H7 (cell line): ENCODE measurements around the gene NUAK1. TPM values are rescaled to one million over a fixed set of nuclear protein-coding genes. Genes with fewer than 3 reads are reported as not detected.

Experiments
- DNase-seq: peaks from one replicate; pipeline ENCODE4 v3.0.0; 2012
- H3K27me3 ChIP-seq: 2 replicates; pipeline ENCODE4 v1.6.0; 2011; ENCODE audit warnings: mild to moderate bottlenecking, low read length; ENCODE audit not compliant: control insufficient read depth, insufficient read depth
- H3K36me3 ChIP-seq: replicated peaks from 2 replicates; pipeline ENCODE4 v1.5.1; 2011; ENCODE audit warnings: low read length; ENCODE audit not compliant: control insufficient read depth, insufficient read depth
- H3K4me3 ChIP-seq: 2 replicates; pipeline ENCODE4 v1.5.1; 2011; ENCODE audit warnings: low read depth, mild to moderate bottlenecking, control low read depth, low read length, moderate library complexity; ENCODE audit not compliant: insufficient read depth
- total RNA-seq: library from RNA; depleted of rRNA; stranded (reverse); fragments of >200 nt; shearing (Covaris generic); gene quantifications from 2 replicates; pipeline ENCODE4 v1.2.3, GENCODE V29; 2014

The NUAK1 gene
- total RNA-seq, 1 experiment from 2014 or later = 23.1 TPM

- H3K36me3 ChIP-seq = peaks cover 1% of the 10 kb centered on the region
- H3K27me3 ChIP-seq = no peaks in the 10 kb centered on the region
- DNase-seq = no peak
- no peak overlapping the region for H3K4me3 ChIP-seq
These were observed 56.3 kb downstream of the NUAK1 start for GRCh38 chr12:106082216-106083175.

DNA sequence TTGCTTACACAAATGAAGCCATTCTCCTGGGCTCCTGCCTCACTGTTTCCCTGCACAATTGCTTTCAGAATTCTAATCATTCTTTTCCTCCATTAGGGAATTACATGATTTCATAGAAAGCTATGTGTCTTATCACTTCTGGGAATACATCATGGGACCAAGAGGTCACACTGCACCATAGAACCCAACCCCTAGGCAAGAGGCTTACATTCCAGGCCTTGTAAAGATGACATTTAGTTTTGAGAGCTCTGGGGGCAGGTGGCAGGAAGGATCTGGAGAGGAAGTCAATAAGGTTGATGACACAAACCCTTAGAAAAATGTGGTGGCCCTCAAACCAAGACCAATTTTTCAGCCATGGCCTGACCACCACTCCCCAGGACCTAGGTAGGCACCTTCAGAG lies 57.1 kb downstream of the NUAK1 start:
- H3K4me3 ChIP-seq = no peak overlapping the region
- no peak for DNase-seq
- H3K27me3 ChIP-seq = no peaks in the 10 kb centered on the region
- peaks cover 1% of the 10 kb centered on the region; the same call in 1 of the 2 replicates for H3K36me3 ChIP-seq

DNA sequence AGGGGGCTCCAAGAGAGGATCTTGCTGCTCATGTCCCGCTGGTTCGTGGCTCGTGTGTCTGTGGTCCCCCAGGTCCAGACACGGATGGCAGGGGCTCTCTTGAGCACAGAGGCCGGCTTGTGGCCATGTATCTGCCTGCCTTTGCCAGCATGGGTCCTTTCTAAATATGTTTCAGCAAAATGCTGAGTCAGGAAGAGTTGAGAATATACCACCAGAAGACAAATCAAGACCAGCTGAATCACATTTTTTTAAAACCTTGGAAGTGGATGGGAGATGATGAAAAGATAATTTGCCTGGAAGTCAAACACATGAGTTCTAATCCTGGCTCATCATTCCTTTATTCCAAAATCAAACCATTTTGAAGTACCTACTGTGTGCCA lies 58.0 kb downstream of the NUAK1 start:
- Histone ChIP-seq H3K36me3 (peaks cover 1% of the 10 kb centered on the region; the same call in 1 of the 2 replicates), H3K4me3 (no peak overlapping the region), H3K27me3 (no peaks in the 10 kb centered on the region)
- DNase-seq = no peak

DNA sequence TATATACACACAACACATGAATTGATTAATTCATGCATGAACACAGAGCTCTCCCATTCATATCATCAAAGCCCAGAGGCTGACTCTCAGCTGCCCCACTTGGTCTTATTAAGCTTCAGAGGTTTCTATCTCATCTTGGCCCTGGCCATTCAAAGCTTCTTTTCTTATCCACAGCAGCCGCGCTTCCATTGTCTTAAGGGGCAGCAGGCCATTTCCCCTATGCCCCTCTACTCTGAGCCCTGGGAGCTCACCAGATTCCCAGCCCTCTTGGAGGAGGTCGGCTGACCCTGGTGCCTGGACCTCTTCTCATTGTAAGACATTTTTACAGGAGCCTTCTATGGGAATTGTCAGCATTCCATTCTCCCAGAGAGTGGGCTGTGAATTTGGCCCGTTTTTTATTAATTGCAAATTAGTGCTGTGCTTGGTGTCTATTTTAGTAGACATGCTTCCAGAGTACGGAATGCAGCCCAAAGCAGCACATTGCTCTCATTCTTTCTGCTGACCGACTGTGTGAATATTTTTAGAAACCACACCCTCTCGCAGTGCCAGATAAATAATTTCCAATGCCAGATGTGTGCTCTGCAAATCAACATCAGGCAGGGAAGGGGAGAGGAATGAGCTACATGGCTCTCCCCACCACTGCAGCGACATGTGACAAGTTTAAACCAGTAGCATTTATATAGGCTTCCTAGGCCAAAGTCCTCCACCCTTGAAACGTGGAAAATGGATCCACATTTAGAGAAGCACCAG lies 58.5 kb downstream of the NUAK1 start:
- no peak for DNase-seq
- Histone ChIP-seq H3K36me3 (peaks cover 1% of the 10 kb centered on the region; the same call in 1 of the 2 replicates), H3K27me3 (no peaks in the 10 kb centered on the region), H3K4me3 (no peak overlapping the region)

GRCh38 chr12:106079148-106079738 lies 59.5 kb downstream of the NUAK1 start:
- no peak for DNase-seq
- no peak overlapping the region for H3K4me3 ChIP-seq
- peaks cover 1% of the 10 kb centered on the region; the same call in 1 of the 2 replicates for H3K36me3 ChIP-seq
- no peaks in the 10 kb centered on the region for H3K27me3 ChIP-seq

DNA sequence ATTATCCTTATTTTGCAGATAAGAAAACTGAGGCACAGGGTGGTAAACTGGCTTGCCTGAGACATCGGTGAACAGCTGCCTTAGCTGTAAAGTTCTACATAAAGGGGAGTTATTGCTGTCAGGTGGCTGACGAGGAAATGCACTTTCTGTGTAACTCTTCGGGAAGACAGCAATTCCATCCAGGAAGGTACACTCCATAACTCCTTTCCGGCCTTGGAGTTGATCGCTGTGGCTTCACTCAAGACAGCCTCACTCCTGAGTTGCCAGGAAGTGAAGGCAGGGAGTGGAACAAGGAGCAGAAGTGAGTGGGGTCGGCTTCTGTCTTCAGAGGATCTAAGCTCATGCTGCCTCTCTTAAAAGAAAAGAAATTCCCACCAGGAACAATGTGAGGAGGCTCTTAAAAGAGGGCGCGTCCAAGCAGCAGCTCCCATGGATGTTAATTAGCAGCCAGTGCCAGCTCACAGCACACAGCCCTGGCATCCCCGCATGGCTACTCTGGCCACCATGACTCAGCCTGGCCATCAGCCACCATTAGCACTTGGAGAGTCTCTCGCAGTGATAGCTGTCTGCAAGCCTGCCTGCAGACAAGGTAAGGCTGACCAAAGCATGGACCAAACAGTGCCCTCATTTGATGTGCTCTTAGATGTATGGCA lies 60.3 kb downstream of the NUAK1 start:
- no peak overlapping the region for H3K4me3 ChIP-seq
- no peak for DNase-seq
- H3K36me3 ChIP-seq = peaks cover 1% of the 10 kb centered on the region; the same call in 1 of the 2 replicates
- no peaks in the 10 kb centered on the region for H3K27me3 ChIP-seq

DNA sequence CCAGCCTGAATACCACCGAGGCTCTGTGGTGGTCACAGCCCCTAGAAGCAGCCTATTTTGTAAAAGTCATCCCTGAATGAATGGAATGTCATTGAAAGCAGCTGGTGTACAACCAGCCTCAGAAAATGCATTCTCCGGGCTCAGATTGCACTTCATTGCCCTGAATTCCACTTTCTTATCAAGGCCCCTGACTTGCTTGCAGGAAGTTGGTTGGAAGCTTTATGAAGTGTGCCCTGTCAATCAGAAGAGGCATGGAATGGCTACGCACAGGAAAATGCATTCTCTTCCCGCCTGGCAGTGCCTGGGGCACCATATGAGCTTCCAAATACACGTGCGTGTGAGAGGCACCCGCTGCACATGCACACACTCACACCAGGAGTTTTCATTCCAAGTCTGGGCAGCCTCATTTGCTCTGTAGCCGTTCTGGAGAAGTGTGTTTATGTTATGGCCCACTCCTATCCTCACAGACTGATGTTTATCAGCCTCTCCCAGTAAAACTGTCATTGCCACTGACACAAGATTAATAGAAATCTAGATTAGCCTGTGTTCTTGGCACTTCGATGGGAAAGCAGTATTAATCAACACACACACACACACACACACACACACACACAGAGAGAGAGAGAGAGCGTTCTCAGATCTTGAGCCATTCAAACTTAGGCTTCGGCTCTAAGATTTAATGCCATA lies 63.9 kb downstream of the NUAK1 start:
- H3K4me3 ChIP-seq = no peak overlapping the region
- no peak for DNase-seq
- H3K27me3 ChIP-seq = no peaks in the 10 kb centered on the region
- peaks cover 5% of the 10 kb centered on the region; the same call in 1 of the 2 replicates for H3K36me3 ChIP-seq

GRCh38 chr12:106074361-106074705 lies 64.4 kb downstream of the NUAK1 start:
- no peaks in the 10 kb centered on the region for H3K27me3 ChIP-seq
- no peak overlapping the region for H3K4me3 ChIP-seq
- H3K36me3 ChIP-seq = peaks cover 5% of the 10 kb centered on the region; the same call in 1 of the 2 replicates
- DNase-seq = no peak

DNA sequence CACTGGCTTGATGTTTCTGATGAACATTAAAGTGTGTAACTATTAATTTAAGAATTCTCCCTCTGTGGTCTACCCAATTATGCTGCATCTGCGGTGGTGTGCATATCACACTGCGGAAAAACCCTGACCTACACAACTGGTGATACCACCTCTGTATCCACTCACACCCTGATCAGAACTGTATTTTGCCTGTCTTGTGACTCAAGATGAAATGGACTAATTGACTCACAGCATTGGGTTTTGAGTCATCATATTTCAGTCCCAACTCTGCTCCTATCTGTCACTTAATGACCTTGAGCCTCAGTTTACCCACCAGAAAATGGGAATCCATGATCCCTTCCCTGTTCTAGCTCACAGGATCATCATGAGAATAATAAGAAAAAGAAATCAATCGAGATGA lies 65.6 kb downstream of the NUAK1 start:
- Histone ChIP-seq H3K4me3 (no peak overlapping the region), H3K27me3 (no peaks in the 10 kb centered on the region), H3K36me3 (peaks cover 4% of the 10 kb centered on the region; the same call in 1 of the 2 replicates)
- no peak for DNase-seq

DNA sequence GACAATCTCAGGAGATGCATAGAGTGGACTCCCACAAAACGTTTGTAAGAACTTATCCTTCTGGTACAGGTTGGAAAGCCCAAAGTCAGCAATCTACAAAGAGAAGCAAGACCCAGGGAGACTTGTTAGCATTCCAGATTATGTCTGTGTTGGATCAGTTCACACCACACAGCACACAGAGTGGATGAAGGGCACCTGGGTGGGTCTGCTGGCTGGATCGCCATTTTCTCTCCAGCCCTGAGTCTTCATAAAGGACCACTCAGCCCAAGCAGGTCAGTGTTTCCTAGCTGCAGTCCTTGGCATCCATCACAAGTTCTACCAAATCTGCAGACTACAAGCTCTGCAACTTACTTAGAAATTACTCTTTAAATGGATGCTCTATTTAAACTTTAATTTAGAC lies 66.0 kb downstream of the NUAK1 start:
- peaks cover 5% of the 10 kb centered on the region; the same call in 1 of the 2 replicates for H3K36me3 ChIP-seq
- H3K27me3 ChIP-seq = no peaks in the 10 kb centered on the region
- no peak for DNase-seq
- H3K4me3 ChIP-seq = no peak overlapping the region

GRCh38 chr12:106071686-106072085 lies 67.1 kb downstream of the NUAK1 start:
- no peaks in the 10 kb centered on the region for H3K27me3 ChIP-seq
- H3K4me3 ChIP-seq = no peak overlapping the region
- peaks cover 11% of the 10 kb centered on the region for H3K36me3 ChIP-seq
- no peak for DNase-seq

GRCh38 chr12:106070611-106071010 lies 68.1 kb downstream of the NUAK1 start:
- no peak overlapping the region for H3K4me3 ChIP-seq
- no peak for DNase-seq
- peaks cover 11% of the 10 kb centered on the region for H3K36me3 ChIP-seq
- no peaks in the 10 kb centered on the region for H3K27me3 ChIP-seq

DNA sequence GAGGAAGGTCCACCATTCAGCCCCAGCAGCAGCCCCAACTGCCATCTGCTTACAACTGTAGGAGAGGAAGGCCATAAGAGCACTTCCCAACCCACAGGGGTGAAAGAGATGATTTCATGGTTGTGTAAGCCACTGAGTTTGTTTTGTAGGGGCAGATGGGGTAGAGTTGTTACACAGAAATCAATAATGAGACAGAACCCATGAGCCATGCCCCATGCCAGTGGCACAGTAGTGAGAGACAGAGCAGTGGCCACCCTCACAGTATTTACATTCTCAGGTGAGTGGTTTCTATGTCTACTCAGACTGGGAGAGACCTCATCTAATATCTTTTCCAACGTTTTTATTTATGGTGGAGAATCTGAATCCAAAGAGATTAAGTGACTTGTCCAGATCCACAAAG lies 68.6 kb downstream of the NUAK1 start:
- H3K36me3 ChIP-seq = peaks cover 11% of the 10 kb centered on the region

GRCh38 chr12:106068296-106068695 lies 70.5 kb downstream of the NUAK1 start:
- Histone ChIP-seq H3K36me3 (peaks cover 11% of the 10 kb centered on the region), H3K4me3 (no peak overlapping the region), H3K27me3 (no peaks in the 10 kb centered on the region)
- DNase-seq = no peak

More for the DNA sequence above, 68.6 kb downstream of the NUAK1 start:
- H3K27me3 ChIP-seq = no peaks in the 10 kb centered on the region
- no peak for DNase-seq
- no peak overlapping the region for H3K4me3 ChIP-seq
